MM.1S (cell line): ENCODE results near the gene FREY1.

ENCODE experiments used
- CTCF ChIP-seq: fragments of 300-600 bp; sonication (generic); IDR thresholded peaks from 2 replicates; pipeline ENCODE4 v1.5.1; 2016; ENCODE audit warnings: antibody characterized with exemption, low read length, mixed read lengths
- EZH2 ChIP-seq: fragments of 300-600 bp; sonication (generic); optimal IDR thresholded peaks from 2 replicates; pipeline ENCODE3; 2017; ENCODE audit warnings: low read depth, mild to moderate bottlenecking, antibody characterized with exemption, low read length, mixed read lengths
- EZH2phosphoT487 ChIP-seq: fragments of 300-600 bp; sonication (generic); IDR thresholded peaks from 2 replicates; pipeline ENCODE4 v1.6.1; 2018; ENCODE audit warnings: antibody characterized with exemption, low read length

GRCh38 chr11:45859661-45860140 is 47.4 kb downstream of the FREY1 start:
- no peak for TF ChIP-seq CTCF
- no peak for TF ChIP-seq EZH2
- TF ChIP-seq EZH2phosphoT487: no peak
